Breast epithelium (tissue), 3 donors: ENCODE results near the gene CAV1.
"Not testable (repeated sequence)": the region's sequence is repeated elsewhere in the genome, so short reads cannot be mapped to it uniquely, and the experiment has no call there.

ENCODE experiments used
- POLR2A ChIP-seq: fragments of 450-650 bp; IDR thresholded peaks from one replicate; pipeline ENCODE4 v1.6.1; 2016; ENCODE audit warnings: antibody characterized with exemption, mild to moderate bottlenecking, moderate library complexity
- TF ChIP-seq, protein P1 (sequence below), 3 donors: fragments of 450-650 bp; IDR thresholded peaks; one replicate each; pipeline ENCODE4 v1.5.1; 2016 to 2017; ENCODE audit warnings: antibody characterized with exemption in 3 of 3, mild to moderate bottlenecking in 3 of 3, moderate library complexity in 3 of 3

DNA sequence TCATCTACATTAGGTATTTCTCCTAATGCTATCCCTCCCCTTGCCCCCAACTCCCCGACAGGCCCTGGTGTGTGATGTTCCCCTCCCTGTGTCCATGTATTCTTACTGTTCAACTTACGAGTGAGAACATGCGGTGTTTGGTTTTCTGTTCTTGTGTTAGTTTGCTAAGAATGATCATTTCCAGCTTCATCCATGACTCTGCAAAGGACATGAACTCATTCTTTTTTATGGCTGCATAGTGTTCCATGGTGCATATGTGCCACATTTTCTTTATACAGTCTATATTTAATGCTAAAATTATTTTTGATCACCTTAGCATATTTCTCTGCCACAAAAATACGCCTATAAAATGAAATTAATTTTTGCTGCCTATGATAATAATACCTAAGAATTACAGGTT, 40.4 kb upstream of the CAV1 start:
- TF ChIP-seq, protein P1, sequence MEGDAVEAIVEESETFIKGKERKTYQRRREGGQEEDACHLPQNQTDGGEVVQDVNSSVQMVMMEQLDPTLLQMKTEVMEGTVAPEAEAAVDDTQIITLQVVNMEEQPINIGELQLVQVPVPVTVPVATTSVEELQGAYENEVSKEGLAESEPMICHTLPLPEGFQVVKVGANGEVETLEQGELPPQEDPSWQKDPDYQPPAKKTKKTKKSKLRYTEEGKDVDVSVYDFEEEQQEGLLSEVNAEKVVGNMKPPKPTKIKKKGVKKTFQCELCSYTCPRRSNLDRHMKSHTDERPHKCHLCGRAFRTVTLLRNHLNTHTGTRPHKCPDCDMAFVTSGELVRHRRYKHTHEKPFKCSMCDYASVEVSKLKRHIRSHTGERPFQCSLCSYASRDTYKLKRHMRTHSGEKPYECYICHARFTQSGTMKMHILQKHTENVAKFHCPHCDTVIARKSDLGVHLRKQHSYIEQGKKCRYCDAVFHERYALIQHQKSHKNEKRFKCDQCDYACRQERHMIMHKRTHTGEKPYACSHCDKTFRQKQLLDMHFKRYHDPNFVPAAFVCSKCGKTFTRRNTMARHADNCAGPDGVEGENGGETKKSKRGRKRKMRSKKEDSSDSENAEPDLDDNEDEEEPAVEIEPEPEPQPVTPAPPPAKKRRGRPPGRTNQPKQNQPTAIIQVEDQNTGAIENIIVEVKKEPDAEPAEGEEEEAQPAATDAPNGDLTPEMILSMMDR (IDR thresholded peaks at IDR 0.05), result not testable (repeated sequence)
- TF ChIP-seq POLR2A, result not testable (repeated sequence)
